HG03060 (cell line): ENCODE results near the gene R3HDM4.
"Not testable (repeated sequence)": the region's sequence is repeated elsewhere in the genome, so short reads cannot be mapped to it uniquely, and the experiment has no call there.

Experiments
- ATAC-seq: cut with Tn5 transposase; IDR thresholded peaks from one replicate; pipeline ENCODE4 v1.9.1; 2021; ENCODE audit warnings: low read depth, moderate number of reproducible peaks; ENCODE audit not compliant: unreplicated experiment

Gene R3HDM4

GRCh38 chr19:913080-913748 is at the start of gene R3HDM4:
TSS of gene R3HDM4 (minus strand) at chr19:913219. CDS start at chr19:913157, 62 bp downstream.
- ATAC-seq, result no peak

- no peak for ATAC-seq
Observed at GRCh38 chr19:961866-962620, 49.0 kb upstream of the R3HDM4 start.

DNA sequence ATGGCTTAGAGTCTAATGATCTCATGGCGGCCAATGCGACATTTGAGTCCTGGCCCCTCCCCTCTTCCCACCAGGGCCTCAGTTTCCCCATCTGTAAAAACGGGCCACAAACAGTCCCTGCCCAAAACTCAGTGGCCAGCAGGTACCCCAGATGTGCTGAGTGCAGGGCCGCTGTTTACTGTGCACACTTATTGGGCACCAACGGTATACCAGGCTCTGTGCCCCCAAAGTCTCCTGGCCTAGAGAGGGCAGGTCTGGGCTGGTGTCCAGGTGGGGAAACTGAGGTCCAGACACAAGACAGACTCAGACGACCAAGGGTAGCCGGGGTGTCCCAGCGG is 47.6 kb upstream of the R3HDM4 start:
- ATAC-seq, result no peak

GRCh38 chr19:960020-960419 is 47.0 kb upstream of the R3HDM4 start:
- no peak for ATAC-seq

- ATAC-seq, result no peak
Observed at GRCh38 chr19:958967-959855, 46.2 kb upstream of the R3HDM4 start.

DNA sequence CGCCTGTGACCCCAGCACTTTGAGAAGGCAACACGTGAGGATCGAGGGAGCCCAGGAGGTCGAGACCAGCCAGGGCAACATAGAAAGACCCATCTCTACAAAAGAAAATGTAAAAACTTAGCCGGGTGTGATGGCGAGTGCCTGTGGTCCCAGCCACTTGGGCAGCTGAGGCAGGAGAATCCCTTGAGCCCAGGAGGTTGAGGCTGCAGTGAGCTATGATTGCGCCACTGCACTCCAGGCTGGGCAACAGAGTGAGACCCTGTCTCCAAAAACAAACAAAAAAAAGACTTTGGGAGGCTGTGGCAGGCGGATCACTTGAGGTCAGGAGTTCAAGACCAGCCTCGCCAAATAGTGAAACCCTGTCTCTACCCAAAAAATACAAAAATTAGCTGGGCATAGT is 44.6 kb upstream of the R3HDM4 start:
- not testable (repeated sequence) for ATAC-seq

GRCh38 chr19:956766-957440 is 43.9 kb upstream of the R3HDM4 start:
- no peak for ATAC-seq

DNA sequence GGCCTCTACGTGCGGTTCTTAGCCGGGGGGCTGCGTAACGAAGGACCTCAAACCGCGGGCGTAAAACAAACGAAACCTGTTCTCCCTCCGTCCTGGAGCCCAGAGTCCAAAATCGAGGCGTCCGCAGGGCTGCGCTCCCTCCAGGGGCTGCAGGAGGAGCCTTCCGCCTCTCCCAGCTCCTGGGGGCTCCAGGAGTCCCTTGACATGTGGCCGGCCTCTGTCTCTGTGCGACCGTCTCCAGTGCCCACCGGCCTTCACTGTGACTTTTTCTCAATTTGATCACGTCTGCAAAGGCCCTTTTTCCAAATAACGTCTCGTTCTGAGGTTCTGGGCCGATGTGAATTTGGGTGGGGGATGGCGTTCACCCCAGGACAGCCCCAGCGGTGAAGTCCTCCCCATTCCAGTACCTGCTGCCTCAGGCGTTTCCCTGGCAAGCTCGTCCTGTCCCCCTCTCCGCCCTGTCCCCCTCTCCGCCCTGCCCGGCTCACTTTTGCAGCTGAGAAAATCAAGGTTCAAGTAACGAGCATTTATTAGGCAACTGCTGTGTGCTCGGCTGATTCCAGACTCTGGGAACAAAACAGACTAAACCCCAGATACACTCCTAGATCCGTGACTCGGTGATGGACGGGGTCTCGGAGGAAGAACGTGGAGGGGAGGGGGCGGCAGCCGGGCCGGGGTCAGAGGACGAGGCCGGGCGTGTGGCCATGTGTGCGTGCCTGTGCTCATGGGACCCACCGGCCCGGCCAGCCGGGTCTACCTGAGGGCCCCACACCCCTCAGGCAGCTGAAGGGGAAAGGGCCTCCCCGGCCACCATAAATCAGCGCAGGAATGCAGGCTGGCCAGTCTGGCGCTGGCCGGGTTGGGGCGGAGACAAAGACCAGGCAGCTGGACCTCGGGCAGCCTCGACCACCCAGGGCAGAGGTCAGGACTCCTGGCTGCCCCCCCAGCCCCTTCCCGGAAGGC is 43.1 kb upstream of the R3HDM4 start:
- no peak for ATAC-seq

DNA sequence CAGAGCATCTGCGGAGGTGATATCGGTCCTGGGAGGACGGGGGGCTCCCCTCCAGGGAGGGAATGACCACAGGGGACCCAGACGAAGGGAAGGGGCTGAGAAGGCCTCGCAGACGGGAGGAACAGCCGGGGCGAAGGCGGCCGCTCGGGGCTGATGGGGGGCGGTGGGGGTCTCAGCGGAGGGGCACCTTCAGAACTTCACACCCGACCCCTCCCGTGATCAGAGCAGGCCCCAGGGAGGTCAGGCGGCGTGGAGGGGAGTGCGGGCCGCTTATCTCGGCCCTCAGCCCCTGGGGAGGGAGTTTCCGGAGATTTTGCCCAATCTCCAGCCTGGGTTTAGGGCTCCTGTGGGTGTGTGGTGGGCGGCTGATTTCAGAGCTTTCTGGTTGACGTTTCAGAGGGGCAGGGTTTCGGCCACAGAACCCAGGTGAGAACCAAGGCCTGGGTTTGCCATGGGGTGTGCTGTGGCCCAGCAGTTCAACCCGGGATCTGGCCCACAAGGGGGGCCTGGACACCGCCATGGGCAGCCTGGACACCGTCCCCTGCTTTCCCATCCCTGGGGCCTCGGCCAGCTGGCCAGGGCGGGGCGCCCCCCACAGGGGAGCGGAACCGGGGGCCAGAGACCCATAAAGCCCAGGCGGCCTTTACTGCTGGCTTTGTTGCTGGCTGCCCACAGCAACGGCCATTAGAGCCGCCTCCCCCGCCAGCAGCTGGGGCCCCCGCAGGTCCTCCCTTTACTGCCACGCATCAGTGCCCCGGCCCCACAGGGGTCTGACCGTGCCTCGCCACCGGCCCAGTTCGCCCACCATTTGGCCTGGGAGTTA is 41.9 kb upstream of the R3HDM4 start:
- no peak for ATAC-seq

- no peak for ATAC-seq
Observed at GRCh38 chr19:954272-954671, 41.3 kb upstream of the R3HDM4 start.

DNA sequence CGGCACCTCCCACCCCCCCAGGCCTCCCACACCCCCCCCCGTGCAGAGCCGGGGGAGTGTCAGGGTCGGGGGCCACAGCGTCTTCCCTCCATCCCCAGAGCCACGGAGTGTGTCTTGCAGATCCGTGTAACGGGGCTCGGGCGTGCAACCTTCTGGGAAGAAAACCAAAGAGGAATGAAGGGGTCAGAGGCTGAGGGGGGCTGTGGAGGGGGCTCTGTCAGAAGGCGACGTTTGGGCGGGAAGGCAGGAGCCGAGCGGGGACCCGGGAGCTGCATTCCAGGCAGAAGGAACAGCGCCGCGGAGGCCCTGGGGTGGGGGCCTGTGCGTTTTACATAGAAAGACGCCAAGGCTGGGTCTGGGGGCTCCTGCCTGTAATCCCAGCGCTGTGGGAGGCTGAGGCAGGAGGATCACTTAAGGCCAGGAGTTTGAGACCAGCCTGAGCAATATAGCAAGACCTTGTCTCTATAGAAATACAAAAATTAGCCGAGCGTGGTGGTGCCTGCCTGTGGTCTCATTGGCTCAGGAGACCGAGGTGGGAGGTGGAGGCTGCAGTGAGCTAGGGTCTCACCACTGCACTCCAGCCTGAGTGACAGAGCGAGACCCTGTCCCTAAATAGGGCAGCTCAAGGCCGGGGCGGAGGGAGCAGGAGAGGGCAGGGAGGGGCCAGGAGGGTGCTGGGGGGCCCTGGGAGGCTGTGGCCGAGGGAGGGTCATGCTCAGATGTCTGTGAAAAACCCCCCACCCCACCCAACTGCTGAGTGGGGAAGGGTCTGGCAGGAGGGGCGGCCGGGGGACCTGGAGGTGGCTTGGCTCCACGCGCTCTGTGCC is 40.6 kb upstream of the R3HDM4 start:
- no peak for ATAC-seq

DNA sequence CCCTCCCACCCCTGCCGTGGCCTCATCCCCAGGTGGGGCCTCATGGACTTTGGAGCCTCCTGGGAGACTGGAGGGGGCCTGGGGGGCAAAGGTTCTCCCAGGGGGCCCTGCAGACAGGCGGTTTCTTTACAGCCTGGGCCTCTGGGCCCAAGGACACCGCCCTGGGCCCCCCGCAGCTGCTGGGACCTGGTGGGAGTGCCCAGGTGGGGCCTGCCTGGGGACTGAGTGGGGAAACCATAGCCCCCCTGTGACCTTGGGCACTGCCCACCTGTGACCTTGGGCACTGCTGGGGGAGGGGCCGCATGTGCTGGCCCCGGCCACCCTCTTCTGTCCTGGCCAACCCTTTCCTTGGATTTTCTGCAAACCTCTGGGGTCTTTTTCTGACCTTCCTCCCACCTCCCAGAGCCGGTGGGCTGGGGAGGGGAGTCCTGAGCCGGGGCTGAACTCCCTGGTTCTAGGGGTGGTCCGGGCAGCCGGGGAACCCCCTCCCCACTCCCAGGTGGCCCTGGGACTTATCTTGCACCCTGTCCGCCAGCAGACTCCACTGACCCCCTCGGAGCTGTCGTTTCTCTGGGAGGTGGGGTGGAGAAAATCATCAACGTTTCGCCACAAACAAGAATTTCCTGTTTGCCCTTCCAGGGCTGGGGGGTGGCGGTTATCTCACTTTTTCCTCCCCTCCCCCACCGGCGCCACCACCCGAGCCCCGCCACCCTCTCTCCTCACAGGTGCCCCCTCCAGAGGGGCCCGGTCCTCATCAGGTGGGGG is 39.8 kb upstream of the R3HDM4 start:
- ATAC-seq, result no peak

DNA sequence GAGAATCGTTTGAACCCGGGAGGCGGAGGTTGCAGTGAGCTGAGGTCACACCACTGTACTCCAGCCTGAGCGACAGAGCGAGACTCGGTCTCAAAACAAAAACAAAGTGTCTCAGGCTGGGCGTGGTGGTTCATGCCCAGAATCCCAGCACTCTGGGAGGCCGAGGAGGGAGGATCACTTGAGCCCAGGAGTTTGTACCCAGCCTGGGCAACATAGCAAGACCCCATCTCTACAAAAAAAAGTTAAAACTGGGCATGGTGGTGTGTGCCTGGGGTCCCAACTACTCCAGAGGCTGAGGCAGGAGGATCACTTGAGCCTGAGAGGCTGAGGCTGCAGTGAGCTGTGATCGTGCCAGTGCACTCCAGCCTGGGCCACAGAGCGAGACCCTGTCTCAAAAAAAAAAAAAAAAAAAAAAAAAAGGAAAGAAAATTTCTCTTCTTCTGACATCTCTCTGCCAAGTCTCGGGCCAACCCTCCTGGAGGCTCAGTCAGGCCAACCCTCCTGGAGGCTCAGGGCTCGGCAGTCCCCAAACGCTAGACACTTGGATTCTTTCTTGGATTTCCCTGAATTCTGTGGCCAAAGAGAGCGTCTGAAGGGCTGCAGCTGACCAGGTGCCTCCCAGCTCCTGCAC is 39.1 kb upstream of the R3HDM4 start:
- ATAC-seq, result no peak

DNA sequence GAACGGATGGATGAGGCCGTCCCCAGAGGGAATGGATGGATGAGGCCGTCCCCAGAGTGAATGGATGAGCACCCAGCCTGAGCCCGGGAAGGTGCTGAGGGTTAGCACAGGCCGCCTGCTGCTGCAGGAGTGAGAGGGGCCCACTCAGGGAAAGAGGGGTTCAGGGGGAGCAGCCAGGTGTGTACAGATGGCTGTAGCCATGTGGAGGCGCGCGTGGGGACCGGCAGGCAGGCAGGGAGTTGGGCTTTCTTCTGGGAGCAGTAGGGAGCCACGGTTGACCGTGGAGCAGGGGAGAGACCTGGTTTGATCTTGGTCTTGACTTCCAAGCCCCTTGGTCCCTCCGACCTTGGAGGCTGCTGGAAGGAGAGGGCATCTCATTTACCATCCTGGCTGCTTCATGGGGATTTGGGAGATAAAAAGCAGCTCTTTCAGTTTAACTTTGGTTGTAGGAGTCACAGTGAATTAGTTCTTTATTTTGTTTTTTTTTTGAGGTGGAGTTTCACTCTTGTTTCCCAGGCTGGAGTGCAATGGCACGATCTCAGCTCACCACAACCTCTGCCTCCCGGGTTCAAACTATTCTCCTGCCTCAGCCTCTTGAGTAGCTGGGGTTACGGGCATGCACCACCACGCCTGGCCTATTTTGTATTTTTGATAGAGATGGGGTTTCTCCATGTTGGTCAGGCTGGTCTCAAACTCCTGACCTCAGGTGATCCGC is 37.5 kb upstream of the R3HDM4 start:
- no peak for ATAC-seq

- no peak for ATAC-seq
Observed at GRCh38 chr19:948842-949496, 36.0 kb upstream of the R3HDM4 start.
